GM18867 (cell line): ENCODE data around the gene STYXL2.
A peak's percentile ranks its signal among the peaks of the same experiment; 100 is the strongest.

Source experiments
- ATAC-seq: cut with Tn5 transposase; IDR thresholded peaks from one replicate; pipeline ENCODE4 v1.9.1; 2021; ENCODE audit warnings: mild to moderate bottlenecking, moderate library complexity; ENCODE audit not compliant: unreplicated experiment

STYXL2 gene

DNA sequence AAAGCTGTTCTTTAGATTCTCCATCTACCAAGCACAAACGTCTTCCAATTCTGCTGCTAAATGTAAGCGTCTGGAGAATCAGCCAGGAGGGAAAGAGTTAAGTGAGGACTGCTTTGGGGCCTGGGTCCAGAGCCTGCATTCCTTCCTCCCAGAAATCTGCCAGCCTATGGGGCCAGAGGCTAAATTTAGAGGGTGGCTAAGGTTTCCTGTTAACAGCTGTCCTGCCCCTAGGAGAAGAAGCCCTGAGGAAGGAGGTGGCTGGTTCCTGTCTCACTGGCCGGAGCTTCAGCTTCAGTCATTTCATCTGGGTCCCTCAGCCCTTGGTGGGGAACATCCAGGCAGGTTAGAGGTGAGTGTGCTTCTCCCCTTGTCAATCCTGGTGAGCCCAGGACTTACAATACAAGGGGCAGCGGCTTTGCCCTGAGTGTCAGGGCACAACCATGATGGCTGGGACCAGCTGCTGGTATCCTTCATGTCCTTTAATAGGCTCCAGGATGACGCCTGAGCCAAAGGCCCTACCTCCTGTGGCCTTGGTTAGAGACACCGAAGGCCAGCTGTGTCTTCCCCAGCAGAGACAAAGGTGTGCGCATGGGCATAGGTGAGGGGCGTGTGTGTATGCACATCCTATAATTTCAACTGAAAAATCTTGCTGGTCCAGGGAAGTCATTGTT lies at the start of gene STYXL2:
STYXL2 (plus strand) TSS at position 230 of the 671 bp plus-strand sequence. CDS start 775 bp downstream, outside the sequence.
- no peak for ATAC-seq

DNA sequence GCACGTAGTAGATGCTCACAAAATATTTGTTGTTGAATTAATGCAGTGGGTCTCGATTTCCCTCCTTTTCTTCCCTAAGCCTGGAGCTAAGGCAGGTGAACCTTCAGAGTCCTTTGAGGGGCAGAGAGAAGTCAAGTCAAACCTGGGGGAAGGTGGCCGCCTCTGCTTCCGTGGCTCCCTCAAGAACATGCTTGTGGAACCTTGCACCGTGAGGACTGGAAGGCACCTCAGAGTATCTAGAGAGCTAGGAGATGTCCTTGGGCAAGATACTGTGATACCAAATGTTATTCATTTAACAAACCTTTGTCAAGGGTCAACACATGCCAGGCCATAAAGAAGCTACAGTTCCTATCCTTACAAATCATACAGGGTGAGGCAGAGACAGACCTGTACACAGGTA lies 42.0 kb upstream of the STYXL2 start:
- no peak for ATAC-seq

DNA sequence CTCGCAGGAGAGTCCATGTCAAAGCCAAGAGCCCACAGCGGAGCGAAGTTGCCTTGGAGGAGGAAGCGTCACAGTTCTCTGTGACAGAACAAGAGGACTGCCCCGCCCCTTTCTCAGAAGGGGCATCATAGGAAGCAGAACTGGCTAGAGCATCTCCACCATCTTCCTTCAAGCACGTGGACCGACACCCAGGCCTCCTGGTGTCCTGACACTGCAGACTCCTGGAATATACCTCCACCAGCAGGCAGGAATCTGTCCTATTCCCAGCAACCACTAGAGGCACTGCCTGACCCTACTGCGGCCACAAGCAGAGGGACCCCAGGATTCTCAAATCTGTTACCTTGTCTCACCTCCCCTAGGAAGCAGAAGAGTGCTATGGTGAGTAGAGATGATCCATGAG lies 41.5 kb upstream of the STYXL2 start:
- ATAC-seq, result no peak

DNA sequence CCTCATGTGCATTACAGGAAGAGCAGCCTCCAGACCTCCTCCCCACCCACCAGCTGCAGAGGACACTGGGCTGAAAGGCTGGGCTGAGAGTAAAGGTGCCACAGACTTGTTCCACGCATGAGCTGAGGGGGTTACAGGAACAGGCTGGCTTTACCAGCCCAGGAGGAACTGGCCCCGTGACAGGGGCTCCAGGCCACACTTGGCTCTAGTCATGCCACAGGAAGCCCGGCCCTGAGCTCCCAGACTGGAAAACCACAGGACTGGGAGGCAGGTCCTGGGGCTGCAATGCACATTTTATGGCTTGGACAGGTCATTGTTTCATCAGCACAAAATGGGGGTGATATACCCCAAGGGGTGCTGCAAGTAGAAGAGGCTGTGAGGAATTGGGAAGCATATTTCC lies 39.3 kb upstream of the STYXL2 start:
- no peak for ATAC-seq

DNA sequence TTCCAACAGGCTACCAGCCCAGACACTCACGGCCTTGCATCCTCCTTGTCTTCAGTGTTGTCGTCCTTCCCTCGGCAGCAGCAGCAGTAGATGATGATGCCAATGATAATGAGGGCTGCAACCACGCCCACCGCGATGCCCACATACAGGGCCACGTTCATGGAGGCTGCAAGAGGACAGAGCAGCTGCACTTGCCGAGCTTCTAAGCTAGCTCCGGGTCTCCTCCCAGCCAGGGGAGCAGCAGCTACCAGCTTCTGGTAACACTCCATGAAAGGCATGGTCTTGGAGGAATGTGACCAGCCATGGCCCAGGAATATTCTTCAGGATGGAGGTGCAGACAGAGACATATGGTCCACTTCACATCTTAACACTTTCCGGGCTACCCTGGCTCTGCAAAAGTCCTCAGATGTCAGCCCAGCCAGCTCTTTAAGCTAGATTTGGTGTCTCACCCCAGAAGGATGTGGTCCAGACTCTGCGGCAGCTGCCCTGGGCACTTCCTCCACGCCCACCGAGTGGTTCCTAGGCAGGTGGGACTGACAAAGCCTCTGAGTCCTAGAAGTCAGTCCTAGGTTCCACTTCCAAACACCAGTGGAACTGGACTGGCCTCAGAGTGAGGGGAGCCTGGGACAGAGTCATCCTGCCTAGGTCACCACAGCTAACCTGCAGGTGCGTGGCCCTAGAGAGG lies 38.8 kb upstream of the STYXL2 start:
- no peak for ATAC-seq

DNA sequence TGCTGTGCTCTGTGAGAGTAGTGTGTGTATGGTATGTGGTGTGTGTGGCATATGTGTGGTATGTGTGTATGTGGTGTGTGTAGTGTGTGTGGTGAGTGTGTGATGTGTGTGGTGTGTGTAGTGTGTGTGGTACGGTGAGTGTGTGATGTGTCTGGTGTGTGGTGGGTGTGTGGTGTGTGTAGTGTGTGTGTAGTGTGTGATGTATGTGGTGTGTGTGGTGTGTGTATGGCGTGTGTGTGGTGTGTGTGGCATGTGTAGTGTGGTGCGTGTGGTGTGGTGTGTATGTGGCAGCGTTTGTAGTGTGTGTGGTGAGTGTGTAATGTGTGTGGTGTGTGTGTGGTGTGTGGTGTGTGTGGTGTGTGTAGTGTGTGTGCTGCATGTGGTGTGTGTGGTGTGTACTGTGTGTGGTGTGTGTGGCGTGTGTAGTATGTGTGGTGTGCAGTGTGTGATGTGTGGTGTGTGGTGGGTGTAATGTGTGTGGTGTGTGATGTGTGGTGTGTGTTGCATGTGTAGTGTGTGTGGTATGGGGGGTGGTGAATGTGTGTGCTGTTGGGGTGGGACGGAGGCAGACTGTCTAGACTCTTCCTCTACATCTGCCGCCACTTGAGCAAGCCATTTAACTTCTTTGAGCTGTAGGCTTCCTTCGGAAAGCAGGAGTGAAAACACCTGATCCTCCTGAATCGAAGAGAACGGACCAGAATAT lies 37.2 kb upstream of the STYXL2 start:
- peak; percentile 22 for ATAC-seq

DNA sequence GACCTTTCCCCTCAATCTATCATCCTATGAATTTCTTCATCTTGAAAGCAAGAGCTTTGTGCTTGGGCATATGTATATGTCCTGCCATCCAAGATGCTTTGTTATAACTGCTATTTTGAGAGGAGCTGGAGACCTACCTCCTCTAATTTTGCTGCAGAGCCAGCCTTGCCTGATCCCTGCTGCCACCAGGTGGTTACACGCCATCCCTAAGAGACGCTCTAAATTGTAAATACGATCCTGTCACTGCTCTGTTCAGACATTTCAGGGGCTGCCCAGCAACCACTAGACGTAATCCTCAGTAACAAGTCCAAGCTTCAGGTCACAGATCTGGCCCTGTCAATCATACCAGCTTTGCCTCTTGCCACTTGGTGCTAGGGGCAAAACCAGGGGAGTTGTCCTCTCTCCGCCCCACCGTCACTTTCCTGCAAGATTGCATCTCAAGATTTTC lies 36.6 kb upstream of the STYXL2 start:
- peak; percentile 76 for ATAC-seq

DNA sequence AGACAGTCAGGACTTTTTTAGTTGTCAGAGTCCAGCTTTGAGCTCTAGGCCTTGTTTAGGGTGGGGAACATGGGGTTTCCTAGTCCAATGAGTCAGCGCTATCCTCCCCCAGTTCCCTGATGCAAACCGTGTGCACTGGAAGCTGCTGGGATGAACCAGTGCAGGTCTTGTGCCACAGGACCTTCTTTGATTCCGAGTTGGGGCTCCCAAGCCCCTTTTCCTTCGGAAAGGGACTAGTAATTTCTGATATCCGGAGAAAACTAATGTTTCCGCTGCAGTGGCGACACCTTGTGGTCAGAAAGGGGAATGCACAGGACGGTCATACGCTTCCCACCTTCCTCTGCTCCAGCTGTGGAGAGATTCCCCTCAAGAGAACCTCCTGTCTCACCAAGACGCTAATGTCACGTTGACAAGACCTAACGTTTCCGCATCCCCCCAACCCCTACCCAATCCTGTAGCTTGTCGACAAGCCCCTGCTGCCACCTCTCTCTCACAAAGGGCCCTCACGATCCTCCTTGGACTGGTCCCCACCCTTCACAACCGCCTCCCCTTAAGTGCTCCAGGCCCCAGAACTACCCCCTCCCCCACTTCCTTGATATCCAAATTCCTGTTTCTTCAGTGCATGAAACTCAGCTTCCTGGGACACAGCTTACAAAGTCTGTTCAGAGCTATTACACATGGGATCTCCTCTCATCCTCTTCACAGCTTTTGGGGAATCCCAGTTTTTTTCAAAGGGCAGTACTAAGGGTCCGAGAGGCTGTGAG lies 34.6 kb upstream of the STYXL2 start:
- no peak for ATAC-seq

DNA sequence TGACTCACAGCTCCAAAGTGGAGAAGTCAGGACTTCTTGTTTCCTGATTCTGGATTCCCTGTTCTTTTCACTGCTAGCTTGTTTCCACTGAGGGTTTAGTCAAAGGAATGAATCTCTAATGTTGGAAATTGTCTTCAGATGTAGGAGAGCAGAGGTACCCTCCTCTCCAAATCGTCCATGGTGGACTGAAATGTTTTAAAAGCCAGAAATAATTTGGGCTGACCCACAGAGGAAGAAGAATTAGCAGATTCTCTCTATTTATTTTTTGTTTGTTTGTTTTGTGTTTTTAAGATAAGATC lies 34.1 kb upstream of the STYXL2 start:
- no peak for ATAC-seq

DNA sequence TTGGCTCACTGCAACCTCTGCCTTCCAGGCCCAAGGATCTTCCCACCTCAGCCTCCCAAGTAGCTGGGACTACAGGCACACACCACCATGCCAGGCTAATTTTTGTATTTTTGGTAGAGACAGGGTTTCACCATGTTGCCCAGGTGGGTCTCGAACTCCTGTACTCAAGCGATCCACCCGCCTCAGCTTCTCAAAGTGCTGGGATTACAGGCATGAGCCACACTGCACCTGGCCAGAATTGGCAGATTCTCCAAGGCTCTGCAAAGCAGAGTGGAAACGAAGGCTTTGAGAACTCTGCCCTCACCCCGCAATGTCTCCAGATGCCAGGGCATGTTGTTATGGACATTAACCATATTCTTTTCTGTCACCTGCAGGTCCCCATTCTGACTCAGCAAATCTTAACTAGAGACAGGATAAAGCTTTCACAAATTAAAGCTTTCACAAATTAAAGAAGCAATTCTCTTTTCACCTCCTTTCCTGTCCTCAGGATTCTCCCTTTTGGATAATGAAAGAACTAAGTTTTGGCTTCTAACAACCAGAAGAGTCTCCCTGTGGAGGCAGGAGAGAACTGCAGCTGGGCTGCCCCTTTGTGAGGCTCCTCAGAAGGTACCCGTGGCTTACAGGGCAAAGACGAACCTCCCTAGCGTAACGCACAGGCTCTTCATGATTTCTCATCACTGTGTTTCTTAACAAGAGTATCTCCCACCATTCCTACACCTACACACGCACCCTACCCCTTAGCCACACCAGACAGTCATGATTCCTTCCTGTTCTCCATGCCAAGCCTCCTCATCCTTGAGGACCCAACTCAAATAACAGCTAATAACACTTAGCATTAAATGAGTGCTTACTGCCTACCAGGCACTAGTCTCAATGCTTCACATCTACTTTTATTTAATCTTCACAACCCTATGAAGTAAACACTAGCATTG lies 33.5 kb upstream of the STYXL2 start:
- ATAC-seq, result no peak

DNA sequence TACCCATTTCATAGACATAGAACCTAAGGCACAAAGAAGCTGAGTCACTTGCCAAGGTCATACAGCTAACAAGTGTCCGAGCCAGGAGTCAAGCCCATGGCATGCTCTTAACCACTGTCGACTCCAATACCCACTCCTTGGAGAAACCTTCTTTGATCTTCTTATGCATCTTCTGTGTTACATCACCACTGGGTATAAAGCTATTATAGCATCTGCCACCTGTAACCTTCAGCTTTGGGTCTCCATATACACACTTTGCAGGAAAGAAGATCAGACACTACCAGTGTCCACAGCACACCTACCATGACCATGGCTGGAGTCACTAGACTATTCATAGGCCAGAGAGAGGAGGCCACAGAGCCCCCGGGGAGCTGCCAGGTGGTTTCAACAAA lies 32.8 kb upstream of the STYXL2 start:
- ATAC-seq, result no peak

DNA sequence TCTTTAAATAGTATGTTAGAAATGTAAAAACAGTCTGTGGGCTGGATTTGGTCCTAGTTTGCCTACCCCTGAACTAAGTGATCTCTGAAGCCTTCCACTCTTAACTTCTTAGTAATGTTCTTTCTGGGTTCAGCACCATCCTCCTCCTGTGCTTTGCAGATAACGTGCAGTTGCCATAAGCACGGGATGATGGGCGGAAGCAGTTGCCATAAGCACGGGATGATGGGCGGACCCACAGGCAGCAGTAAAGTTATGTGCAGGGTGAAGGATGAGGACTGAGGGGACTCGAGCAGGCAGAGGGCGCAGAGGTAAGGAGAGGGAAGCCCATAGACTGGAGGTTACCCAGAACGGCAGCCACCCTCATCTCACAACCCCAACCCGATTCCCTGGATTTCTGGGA lies 29.3 kb upstream of the STYXL2 start:
- ATAC-seq, result no peak

DNA sequence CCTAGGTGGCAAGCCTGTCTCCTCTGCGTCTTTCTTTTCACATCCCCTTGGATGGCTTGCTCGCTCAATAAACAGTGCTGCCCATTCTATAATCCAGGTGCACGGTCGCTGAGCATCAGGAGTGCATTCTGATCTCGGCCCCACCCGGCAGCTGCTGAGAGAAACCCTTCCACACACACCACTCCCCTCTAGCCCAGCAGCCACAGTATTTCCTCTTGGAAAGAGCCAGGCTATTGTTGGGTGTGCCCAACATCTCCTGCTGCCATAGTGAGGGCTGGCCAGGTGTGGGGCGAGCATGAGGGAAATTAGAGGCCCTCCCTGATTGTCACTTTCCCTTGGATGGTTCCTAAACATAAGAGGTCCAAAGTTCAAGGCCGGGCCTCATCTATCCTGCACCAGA lies 28.4 kb upstream of the STYXL2 start:
- ATAC-seq, result no peak

DNA sequence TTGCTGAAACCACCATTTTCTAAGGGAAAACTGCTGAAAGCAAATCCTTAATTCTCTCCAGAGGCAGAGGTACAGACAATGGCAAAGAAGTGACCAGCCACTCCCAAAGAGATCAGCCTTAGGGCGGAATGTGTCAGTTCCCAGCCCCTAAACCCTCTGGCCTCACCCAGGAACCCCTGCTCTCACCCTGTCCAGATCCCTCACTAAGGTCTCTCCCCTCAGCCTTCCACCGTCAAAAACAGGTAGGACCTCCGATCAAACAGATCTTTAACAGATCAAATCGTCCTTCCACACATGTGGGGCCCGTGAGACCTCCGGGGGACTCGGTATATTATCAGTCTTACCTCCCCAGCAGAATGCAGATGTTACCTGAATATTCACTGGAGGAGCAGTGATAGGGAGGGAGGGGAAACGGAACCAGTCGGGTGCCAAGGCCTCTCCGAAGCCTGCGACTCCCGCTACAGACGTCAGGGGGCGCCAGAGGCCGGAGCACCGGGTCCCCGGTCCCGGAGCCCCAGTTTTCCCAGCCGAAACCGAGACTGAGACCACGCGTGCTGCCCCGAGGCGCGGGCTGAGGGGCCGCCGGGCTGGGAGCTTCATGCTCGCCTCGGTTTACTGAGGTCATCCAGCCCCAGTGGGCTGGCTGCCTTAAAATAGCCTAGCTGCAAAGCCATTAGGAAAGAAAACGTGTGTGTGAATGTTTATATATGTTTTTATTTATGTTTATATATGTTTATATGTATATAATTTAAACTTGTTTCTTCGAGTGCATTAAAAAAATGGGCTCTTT lies 27.3 kb upstream of the STYXL2 start:
- ATAC-seq, result peak; percentile 83

DNA sequence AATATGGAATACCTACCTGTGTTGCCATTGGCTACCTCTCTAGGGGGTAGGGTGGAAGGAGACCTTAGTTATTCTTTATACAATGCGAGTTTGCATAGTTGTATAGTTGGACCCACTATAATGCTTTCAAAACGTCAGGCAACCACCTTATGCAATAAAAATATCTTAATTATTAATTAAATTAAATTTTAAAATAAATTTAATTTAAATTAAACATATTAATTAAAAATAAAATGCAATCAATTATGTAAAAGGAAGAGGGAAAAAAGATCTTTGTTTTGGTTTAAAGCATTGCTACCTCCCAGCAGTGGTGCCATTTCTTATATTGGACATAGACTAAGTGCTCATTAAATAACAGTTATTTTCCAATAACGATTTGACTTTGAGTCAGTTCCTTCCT lies 26.0 kb upstream of the STYXL2 start:
- ATAC-seq, result no peak

DNA sequence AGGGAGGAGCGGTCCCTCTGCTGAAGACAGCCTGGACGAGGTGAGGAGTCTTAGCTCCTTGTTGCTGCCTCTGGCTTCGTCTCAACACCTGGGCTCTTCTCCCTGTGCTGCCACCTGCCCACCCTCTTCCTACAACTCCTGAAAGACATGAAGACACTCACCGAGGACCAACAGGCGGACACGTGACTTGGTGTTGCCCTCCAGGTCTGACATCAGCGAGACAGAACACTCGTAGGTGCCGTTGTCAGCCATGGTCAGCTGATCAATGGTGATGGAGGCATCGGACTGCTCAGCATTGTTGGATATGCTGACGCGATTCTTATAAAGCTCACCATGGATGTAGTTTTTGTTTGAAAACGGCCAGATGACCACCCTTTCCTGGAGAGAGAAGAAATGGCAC lies 25.1 kb upstream of the STYXL2 start:
- no peak for ATAC-seq

DNA sequence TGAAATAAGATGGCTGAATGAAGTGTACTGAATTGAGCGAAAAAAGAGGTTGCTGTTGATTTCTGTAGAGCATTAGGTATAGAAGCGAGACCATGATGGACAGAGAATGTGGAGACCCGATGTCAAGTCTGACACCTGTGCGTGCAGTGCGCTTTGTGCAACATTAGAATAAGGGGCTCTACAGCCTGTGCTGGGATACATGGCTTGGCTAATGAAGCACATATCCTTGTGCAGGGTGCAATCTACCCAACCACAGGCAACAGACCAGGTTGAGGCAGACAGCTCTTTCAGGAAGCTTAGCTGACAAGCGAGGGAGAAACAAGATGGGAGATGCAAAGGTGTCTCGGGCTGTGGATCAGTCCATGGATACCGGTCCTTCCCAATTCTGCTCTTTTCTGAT lies 22.6 kb upstream of the STYXL2 start:
- ATAC-seq, result no peak

DNA sequence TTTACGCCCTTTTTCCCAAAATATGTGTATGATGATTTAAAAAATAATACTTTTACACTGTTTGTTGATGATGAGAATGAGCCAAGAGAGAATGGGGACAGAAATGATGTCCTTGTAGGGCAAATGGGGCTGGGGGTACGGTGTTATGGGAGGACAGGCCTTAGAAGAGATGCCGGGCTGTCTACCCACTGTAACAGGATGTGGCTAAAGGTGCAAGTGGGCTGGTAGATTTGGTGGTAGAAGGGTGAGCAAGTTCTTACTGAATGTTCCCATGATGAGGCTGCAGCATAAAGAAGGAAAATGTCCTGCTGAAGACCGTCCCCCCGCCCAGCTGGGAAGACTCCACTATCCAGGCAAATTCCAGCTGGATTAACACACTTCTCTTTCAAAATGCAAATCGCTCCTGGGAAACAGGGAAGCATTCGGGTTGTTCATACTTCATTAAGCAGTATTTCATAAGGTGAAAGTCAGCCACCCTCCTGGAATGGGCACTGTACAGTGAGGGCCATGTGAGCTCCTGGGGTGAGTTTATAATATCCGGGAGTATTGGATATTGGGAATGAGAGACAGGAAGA lies 17.7 kb upstream of the STYXL2 start:
- ATAC-seq, result no peak

DNA sequence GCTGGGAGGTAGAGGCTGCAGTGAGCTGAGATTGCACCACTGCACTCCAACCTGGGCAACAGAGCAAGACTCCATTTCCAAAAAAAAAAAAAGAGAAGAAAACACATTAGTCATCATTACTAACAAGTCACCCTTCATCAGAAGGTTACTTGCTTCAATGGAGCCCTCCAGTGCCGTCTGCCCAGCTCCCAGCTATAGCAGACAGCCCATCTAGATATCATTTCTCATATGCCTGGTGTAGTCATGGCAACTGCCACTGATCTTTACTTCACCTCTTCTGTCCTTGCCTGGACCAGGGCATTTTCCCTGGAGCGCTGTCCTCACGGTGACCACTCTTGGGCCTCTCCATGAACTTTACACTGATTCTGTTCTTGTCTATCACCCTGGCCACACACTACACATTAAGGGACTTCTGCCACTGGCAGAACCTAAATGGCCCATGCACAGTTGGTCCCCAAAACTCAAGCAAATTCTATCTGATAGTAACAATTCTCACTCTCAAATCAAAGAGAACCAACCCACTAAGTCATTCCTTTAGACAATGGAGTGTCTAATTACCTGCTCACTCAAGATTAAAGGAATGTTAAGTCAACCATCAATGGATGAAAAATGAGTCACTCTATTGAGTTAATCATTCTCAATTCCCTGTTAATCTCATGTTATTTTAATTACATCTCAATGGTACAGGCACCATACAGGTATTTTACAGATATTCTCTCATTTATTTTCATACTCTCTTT lies 16.6 kb upstream of the STYXL2 start:
- ATAC-seq, result no peak
